ENCODE results near the gene COA7.
"Not testable (repeated sequence)": the region's sequence is repeated elsewhere in the genome, so short reads cannot be mapped to it uniquely, and the experiment has no call there.

The COA7 gene

GRCh38 chr1:52706136-52706670 is 8.1 kb upstream of the COA7 start:
- no peak for DNase-seq (ENCODE audit: low read depth)

GRCh38 chr1:52702886-52703787 is 5.0 kb upstream of the COA7 start:
- peak; percentile 64 for DNase-seq (ENCODE audit: low read depth)

GRCh38 chr1:52695627-52696026 is 2.5 kb downstream of the COA7 start:
- no peak for DNase-seq (ENCODE audit: low read depth)

DNA sequence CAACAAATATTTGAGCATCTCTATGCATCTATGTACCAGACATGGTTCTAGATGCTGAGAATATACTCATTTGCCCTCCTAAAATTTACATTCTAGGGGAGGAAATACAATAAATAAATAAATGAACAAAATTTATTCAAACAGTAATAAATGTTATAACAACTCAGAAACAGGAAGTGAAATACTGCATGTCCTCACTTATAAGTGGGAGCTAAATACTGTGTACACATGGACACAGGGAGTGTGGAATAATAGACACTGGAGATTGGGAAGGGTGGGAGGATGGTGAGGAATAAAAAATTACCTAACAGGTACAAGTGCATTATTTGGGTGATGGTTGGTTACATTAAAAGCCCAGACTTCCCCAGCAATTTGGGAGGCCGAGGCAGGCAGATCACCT is 4.3 kb downstream of the COA7 start:
- no peak for DNase-seq (ENCODE audit: low read depth)

GRCh38 chr1:52693351-52693750 is 4.8 kb downstream of the COA7 start:
- DNase-seq (ENCODE audit: low read depth): not testable (repeated sequence)

GRCh38 chr1:52692697-52693096 is 5.5 kb downstream of the COA7 start:
- no peak for DNase-seq (ENCODE audit: low read depth)

GRCh38 chr1:52691821-52692220 is 6.3 kb downstream of the COA7 start:
- DNase-seq (ENCODE audit: low read depth): no peak

GRCh38 chr1:52686830-52687229 is 11.3 kb downstream of the COA7 start:
- DNase-seq (ENCODE audit: low read depth): no peak

DNA sequence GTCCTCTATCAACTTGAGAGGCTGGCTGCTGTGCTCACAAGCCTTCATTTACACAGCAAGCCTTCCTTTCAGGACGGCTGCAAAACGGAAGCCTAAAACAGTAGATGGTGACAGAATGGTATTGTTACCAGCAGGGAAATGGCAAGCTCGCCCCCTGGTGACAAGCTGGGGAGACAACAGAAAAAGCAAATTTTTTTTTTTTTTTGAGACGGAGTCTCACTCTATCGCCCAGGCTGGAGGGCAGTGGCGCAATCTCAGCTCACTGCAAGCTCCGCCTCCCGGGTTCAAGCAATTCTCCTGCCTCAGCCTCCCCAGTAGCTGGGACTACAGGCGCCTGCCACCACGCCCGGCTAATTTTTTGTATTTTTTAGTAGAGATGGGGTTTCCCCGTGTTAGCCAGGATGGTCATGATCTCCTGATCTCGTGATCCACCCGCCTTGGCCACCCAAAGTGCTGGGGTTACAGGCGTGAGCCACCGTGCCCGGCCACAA is 11.8 kb downstream of the COA7 start:
- peak; percentile 71 for DNase-seq (ENCODE audit: low read depth)

GRCh38 chr1:52684545-52684944 is 13.6 kb downstream of the COA7 start:
- DNase-seq (ENCODE audit: low read depth): no peak

GRCh38 chr1:52683367-52683940 is 14.7 kb downstream of the COA7 start:
- no peak for DNase-seq (ENCODE audit: low read depth)

DNA sequence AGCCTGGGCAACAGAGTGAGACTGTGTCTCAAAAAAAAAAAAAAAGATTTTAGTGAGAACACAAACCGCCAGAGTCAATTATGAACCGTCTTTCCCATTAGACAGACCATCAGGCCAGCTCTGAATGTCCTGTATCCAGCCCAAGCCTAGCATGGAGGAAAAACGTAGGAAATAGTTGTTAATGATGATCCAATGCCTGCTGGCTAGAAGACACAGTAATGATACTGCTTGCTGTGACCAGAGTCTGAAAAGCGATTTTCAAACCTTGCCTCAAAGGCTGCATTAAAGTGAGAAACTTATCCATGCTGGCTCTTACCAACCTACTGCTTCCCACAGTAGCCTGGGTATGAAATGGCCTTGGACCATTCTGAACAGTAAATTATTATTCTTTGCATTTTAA is 17.0 kb downstream of the COA7 start:
- no peak for DNase-seq (ENCODE audit: low read depth)

GRCh38 chr1:52680353-52680752 is 17.8 kb downstream of the COA7 start:
- no peak for DNase-seq (ENCODE audit: low read depth)

DNA sequence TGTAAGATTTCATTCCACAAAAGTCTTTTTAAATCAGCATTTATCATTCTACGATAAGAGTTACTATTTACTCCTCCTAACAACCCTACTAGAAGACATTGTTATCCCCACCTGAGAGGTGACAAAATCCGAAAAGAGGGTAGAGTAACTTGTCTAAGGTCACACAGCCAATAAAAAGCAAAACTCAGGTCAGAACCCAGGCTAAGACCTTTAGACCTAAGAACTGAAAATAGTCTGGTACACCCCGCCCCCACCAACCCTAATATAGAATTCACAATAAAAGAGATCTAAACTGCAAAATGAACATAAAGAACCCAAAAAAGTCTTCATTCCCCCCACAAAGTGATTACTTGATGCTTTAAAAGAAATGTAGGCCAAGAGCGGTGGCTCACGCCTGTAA is 18.6 kb downstream of the COA7 start:
- DNase-seq (ENCODE audit: low read depth): no peak

- DNase-seq (ENCODE audit: low read depth): no peak
Measured at GRCh38 chr1:52679048-52679447, 19.1 kb downstream of the COA7 start.

GRCh38 chr1:52677076-52677806 is 20.9 kb downstream of the COA7 start:
- no peak for DNase-seq (ENCODE audit: low read depth)

GRCh38 chr1:52676249-52676903 is 21.8 kb downstream of the COA7 start:
- DNase-seq (ENCODE audit: low read depth): no peak

DNA sequence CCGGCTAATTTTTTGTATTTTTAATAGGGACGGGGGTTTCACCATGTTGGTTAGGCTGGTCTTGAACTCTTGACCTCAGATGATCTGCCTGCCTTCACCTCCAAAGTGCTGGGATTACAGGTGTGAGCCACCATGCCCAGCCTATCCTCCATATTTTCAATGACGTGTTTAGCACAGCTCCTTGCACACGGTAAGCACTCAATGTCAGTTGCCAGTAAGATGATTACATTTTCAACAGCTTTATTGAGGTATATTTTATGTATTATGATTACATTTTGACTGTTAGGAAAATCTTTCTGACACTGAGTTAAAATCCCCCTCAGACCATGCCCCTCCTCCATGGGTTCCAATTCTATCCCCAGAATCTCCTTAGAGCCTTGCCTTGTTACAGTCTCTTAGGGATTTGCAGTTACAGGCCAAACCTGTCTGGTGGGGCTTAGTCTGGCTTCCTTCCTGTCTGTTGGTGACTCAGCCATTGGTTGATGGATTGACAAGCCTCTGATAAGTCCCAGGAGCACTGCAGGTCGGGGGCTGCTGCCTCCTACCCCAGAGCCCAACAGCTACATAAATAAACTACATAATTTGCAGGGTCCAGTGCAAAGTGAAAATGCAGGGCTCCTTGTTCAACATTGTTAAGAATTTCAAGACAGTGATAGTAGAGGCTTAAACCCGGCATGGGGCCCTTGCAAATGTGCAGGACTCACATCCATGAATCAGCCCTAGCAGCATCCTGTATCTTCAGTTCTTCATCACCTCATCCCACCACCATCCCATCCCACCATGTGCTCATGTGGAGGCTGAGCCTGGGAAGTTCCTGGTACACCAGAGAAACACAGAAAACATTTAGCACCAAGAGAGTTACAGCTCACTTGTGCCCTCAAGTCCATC is 23.4 kb downstream of the COA7 start:
- DNase-seq (ENCODE audit: low read depth): no peak

- DNase-seq (ENCODE audit: low read depth): no peak
Measured at GRCh38 chr1:52673513-52673912, 24.6 kb downstream of the COA7 start.

- DNase-seq (ENCODE audit: low read depth): no peak
Measured at GRCh38 chr1:52672946-52673345, 25.2 kb downstream of the COA7 start.

- DNase-seq (ENCODE audit: low read depth): no peak
Measured at GRCh38 chr1:52670604-52671003, 27.5 kb downstream of the COA7 start.
